A673 (cell line): ENCODE data around the gene PPP1R16B.

Experiments
- EZH2 ChIP-seq: fragments of 200-600 bp; sonication (generic); IDR thresholded peaks from 2 replicates; pipeline ENCODE4 v1.6.1; 2017; ENCODE audit warnings: borderline replicate concordance, low read depth, mild to moderate bottlenecking, mixed read lengths, antibody characterized with exemption, low read length; ENCODE audit not compliant: poor library complexity, severe bottlenecking
- TF ChIP-seq, protein P1 (sequence below): fragments of 300-800, 200-600 bp; sonication (generic); conservative IDR thresholded peaks from 2 replicates; pipeline ENCODE4 v1.5.1; 2017; ENCODE audit warnings: low read depth, mild to moderate bottlenecking, antibody characterized with exemption, low read length, moderate library complexity, mixed read lengths

DNA sequence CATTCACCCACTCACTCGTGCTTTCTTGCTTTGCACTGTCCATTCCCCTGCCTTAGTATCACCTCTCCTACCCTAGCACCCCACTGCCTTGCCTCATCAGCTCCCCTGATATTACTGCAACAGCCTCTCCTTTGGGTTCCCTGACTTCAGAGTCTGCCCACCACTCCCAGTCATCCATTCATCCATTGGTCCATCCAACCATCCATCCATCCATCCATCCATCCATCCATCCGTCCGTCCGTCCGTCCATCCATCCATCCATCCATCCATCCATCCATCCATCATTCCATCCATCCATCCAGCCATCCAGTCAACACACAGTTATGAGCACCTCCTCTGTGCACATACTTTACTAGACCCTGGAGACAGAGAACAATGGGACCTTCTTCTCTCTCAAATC, 97.8 kb downstream of the PPP1R16B start:
- TF ChIP-seq, protein P1, sequence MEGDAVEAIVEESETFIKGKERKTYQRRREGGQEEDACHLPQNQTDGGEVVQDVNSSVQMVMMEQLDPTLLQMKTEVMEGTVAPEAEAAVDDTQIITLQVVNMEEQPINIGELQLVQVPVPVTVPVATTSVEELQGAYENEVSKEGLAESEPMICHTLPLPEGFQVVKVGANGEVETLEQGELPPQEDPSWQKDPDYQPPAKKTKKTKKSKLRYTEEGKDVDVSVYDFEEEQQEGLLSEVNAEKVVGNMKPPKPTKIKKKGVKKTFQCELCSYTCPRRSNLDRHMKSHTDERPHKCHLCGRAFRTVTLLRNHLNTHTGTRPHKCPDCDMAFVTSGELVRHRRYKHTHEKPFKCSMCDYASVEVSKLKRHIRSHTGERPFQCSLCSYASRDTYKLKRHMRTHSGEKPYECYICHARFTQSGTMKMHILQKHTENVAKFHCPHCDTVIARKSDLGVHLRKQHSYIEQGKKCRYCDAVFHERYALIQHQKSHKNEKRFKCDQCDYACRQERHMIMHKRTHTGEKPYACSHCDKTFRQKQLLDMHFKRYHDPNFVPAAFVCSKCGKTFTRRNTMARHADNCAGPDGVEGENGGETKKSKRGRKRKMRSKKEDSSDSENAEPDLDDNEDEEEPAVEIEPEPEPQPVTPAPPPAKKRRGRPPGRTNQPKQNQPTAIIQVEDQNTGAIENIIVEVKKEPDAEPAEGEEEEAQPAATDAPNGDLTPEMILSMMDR, result no peak
- TF ChIP-seq EZH2, result no peak
